ENCODE data around the gene LMNB1.
"Not testable (repeated sequence)": the region's sequence is repeated elsewhere in the genome, so short reads cannot be mapped to it uniquely, and the experiment has no call there.

LMNB1 gene

DNA sequence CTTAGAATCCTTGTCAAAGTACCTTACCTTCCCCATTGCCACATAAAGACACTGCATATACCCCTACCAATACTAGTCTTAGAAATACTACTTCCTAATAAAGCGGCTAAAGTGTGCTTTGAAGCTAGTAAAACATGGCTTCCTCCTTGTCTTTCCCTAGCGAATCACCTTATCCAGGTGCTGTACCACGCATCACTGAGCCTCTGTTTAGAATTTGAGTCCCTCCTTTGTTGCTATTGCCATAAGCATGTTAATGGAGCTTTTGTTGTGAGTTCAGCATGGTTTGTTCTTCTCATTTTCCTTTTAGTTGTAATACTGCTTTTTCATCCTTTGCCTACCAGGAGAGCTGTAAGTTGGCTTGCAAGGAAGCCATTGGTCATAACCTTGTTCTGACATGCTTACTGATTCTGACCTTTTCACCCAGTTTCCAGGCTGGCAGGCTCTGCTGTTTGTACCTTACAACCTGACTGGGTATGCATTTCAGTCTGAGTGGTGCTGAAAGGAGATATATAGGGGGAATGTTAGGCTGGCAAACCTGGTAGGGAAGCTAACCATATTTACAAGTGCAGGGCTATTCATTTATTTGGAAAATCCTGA is 49.8 kb downstream of the LMNB1 start:
- H3K4me3 ChIP-seq (ENCODE audit: low read depth, low read length): no peak overlapping the region

DNA sequence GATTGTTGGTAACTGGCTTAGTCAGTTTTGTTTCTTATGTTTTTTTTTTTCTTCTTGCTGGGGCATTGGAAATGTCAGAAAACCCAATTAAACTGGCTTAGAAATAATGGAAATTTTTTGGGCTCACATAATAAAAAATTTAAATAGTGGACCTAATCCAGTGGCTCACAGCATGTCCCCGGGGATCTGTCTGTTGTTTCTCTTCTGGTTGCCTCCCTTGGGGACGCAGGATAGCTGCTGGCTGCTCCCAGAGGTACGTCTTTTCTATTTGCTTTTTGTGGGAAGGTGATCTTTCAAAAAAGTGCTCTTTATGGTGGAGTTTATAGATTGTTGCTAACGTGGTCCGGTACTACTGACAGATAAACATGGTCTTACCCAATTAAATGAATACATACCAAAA is 52.2 kb downstream of the LMNB1 start:
- no peak overlapping the region for H3K4me3 ChIP-seq (ENCODE audit: low read depth, low read length)

- H3K4me3 ChIP-seq (ENCODE audit: low read depth, low read length): no peak overlapping the region
Observed at GRCh38 chr5:126830061-126830460, 53.1 kb downstream of the LMNB1 start.

DNA sequence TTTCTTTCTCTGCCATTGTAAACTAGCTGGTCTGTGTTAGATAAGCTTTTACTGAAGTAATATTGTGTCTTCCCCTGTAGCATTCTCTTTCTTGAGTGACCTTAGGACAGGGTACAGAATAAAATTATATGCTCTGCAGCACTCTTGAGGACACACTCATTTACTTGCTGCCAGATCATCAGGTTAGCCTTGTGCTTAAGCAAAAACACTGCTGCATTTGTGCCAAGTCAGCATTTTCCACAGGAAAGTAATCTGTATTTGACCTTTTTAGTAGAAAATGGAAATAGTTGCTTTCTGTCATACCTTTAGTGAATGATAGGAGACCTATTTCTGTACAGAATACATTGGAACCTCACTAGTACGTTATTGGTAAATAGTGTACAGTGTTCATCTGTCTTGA is 54.2 kb downstream of the LMNB1 start:
- no peak overlapping the region for H3K4me3 ChIP-seq (ENCODE audit: low read depth, low read length)

GRCh38 chr5:126836778-126837177 is 59.8 kb downstream of the LMNB1 start:
- no peak overlapping the region for H3K4me3 ChIP-seq (ENCODE audit: low read depth, low read length)

- H3K4me3 ChIP-seq (ENCODE audit: low read depth, low read length): no peak overlapping the region
Observed at GRCh38 chr5:126837242-126837641, 60.3 kb downstream of the LMNB1 start.

- H3K4me3 ChIP-seq (ENCODE audit: low read depth, low read length): no peak overlapping the region
Observed at GRCh38 chr5:126837906-126838539, 61.1 kb downstream of the LMNB1 start.

DNA sequence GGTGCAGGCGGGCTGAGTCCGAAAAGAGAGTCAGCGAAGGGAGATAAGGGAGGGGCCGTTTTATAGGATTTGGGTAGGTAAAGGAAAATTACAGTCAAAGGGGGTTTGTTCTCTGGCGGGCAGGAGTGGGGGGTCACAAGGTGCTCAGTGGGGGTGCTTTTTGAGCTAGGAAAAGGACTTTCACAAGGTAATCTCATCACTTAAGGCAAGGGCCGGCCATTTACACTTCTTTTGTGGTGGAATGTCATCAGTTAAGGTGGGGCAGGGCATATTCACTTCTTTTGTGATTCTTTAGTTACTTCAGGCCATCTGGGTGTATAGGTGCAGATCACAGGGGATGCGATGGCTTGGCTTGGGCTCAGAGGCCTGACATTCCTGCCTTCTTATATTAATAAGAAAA is 62.5 kb downstream of the LMNB1 start:
- not testable (repeated sequence) for H3K4me3 ChIP-seq (ENCODE audit: low read depth, low read length)

DNA sequence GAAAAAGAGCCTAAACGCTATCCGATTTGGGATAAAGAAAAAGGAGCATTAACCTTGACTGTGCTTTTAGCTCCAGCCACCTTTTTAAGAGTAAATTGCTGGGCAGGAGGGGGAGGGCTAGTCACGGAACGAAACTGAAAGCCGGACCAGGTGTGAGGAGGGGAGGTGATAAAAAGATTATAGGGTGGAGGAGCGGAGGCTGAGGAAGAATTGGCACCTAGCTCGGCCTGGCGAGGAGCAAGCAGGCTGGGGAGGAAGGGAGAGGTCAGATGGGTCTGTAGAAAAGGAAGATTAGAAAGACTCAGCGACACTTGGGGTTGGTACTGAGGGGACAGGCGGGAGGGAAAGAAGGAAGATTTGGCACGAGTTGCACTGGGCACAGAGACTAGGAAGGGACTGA is 66.4 kb downstream of the LMNB1 start:
- H3K4me3 ChIP-seq (ENCODE audit: low read depth, low read length): peak overlapping the region; percentile 20

GRCh38 chr5:126845470-126846070 is 68.6 kb downstream of the LMNB1 start:
- not testable (repeated sequence) for H3K4me3 ChIP-seq (ENCODE audit: low read depth, low read length)

DNA sequence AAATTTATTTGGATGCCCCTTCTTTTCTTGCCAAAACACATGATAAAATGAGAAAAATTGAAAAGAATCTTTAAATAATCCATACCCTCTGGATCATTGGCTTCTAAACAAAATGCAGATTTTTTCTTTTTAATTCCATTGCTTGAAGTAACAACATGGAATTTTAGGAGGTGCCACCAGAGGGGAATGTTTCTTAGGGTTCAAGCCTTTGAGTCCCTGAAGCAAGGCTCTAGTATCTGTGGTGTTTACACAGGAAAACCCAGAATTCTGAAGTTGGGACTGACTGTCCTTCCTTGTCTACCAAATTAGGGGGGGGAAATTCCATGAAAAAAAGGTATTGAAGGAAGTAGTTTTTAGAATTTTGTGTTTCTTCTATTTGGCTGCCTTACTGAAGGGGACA is 69.4 kb downstream of the LMNB1 start:
- H3K4me3 ChIP-seq (ENCODE audit: low read depth, low read length): no peak overlapping the region

DNA sequence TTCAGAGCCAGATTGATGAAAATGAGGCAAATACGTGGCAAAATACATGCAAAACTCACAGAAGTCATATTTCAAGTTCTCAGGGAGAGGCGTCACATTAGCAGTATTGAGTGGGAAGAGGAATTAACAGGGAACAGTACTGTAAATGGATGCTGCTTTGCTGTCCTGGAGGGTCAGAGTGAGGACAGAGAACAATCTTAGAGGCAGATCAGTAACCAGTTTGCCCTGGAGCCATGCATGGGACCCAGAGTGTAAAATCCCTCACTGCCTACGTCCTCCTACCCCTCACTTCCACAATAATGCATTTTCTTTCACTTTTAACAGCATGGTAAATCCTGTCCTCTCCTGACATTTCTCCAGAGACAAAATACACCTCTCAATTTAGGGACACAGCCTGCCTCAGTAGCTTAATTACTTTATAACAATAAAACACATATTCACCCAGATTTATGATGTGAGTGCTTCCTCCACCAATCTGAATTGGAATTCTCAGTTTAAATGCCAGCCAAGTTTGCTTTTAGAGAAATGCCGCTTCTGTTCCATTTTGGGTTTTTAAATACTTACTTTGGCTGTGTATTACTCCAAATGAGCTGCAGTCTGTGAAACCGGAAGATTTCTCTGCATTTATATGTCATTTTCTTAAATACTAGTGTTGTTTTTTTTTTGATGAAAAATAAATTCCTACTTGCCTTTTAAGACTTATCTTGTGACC is 70.0 kb downstream of the LMNB1 start:
- H3K4me3 ChIP-seq (ENCODE audit: low read depth, low read length): no peak overlapping the region

DNA sequence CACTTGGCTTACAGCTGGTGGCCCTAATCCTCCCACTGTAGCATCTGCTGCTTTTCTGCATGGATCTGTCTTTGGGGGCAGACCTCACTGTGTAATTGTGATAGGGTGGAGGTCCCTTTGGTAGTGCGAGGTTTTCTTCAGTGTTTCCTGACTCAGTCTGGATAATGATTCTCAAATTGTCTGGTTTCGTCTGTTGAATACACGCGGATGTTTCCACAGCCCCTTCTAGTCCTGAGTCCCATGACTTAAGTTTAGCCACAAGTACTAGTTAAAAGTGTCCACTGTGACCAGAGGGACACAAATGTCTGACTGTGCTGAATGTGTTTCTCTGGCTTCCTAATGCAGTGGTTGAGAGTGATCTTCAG is 70.5 kb downstream of the LMNB1 start:
- H3K4me3 ChIP-seq (ENCODE audit: low read depth, low read length): no peak overlapping the region

GRCh38 chr5:126847826-126848251 is 70.9 kb downstream of the LMNB1 start:
- H3K4me3 ChIP-seq (ENCODE audit: low read depth, low read length): no peak overlapping the region

DNA sequence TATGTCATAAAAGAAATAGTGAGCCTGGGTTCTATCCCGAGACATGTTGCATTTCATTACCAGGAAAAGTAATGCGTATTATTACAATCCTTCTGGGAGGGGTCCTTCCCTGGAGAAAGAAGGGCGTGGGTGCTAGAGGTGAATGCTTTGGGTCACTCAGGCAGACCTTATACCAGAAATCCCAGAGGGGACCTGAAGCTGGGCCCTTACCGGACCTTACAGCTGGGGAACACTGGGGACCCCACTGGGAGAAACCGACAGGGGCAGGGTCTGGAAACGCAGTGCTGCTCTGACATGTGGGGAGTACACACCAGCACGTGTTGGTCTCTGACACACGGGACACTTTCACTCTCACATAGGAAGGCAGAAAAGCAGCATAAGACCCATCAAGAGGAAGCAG is 71.3 kb downstream of the LMNB1 start:
- no peak overlapping the region for H3K4me3 ChIP-seq (ENCODE audit: low read depth, low read length)

- no peak overlapping the region for H3K4me3 ChIP-seq (ENCODE audit: low read depth, low read length)
Observed at GRCh38 chr5:126849101-126849678, 72.3 kb downstream of the LMNB1 start.

DNA sequence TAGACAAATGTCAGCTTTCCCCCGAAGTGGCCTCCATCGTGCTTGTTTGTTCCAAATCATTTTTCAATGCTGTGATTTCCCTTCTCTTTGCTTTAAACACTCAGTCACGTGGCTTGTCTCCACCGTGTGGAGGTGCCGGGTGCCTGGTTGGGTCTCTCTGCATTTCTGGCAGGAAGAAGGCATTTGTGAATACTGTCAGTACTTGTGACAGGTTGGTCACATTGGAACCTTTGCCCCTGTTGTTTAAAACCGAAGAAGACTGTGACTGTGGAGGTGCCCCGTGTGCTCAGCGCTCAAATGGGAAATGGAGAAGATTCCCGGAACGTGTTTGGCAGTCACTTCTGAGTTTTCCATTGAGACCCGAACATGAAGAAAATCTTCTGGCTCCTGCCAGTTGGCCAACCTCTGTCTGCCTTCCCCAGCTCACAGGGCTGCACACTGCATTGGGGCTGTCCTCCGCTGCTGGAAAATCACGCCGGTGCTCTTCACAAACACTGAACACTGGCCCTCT is 74.6 kb downstream of the LMNB1 start:
- H3K4me3 ChIP-seq (ENCODE audit: low read depth, low read length): no peak overlapping the region

DNA sequence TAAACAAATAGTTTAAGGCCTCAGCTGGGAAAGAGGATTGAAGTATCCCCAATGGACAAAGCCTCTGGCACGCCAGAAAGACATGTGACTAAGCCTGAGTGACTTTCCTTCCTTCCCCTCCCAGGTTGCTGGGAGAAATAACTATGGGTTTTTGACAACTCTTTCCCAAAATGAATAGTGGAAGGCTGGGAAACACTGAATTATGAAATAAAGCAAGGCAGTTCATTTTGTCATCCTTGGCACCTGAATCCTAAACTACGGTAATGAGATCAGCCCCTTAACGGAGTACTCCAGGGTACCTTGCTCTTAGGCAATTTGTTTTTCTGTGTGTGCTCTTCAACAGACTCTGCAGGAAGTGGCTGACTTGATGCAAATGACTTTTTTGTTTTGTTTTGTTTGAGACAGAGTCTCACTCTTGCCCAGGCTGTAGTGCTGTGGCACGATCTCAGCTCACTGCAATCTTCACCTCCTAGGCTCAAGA is 75.2 kb downstream of the LMNB1 start:
- H3K4me3 ChIP-seq (ENCODE audit: low read depth, low read length): no peak overlapping the region

- H3K4me3 ChIP-seq (ENCODE audit: low read depth, low read length): no peak overlapping the region
Observed at GRCh38 chr5:126852841-126853271, 75.9 kb downstream of the LMNB1 start.

DNA sequence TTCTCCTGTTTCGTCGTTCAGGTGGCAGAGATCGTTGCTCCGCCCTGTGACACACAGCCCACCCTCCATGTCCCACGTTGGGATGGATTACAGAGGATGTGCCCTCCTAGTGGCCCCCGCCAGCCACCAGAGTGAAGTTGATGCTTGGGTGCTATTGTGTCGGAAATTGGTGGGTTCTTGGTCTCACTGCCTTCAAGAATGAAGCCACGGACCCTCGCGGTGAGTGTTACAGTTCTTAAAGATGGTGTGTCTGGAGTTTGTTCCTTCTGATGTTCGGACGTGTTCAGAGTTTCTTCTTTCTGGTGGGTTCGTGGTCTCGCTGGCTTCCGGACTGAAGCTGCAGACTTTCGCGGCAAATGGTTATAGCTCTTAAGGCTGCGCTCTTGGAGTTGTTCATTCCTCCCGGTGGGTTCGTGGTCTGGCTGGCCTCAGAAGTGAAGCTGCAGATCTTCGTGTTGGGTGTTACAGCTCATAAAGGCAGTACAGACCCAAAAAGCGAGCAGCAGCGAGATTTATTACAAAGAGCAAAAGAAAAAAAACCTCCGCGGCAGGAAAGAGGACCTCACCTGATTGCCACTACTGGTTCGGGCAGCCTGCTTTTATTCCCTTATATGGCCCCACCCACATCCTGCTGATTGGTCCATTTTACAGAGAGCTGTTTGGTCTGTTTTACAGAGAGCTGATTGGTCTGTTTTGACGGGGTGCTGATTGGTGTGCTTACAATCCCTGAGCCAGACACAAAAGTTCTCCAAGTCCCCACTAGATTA is 76.8 kb downstream of the LMNB1 start:
- not testable (repeated sequence) for H3K4me3 ChIP-seq (ENCODE audit: low read depth, low read length)
